OCI-LY3 (cell line): ENCODE results near the gene INKA1.
"Not testable (repeated sequence)": the region's sequence is repeated elsewhere in the genome, so short reads cannot be mapped to it uniquely, and the experiment has no call there.

Experiments
- H2AFZ ChIP-seq: fragments of 200-600, 300-600 bp; shearing (Covaris generic); 2 replicates; pipeline ENCODE4 v1.6.0; 2014; ENCODE audit warnings: antibody characterized with exemption, low read depth, low read length
- H3K27ac ChIP-seq: fragments of 200-600, 300-600 bp; sonication (generic); 2 replicates; pipeline ENCODE4 v1.5.1; 2014; ENCODE audit warnings: mild to moderate bottlenecking, low read length, moderate library complexity, mixed read lengths
- H3K27me3 ChIP-seq: fragments of 200-600, 300-600 bp; sonication (generic); 2 replicates; pipeline ENCODE4 v1.6.1; 2014; ENCODE audit warnings: low read depth, low read length, mixed read lengths
- H3K36me3 ChIP-seq: fragments of 200-600, 300-600 bp; sonication (generic); replicated peaks from 2 replicates; pipeline ENCODE3; 2014; ENCODE audit warnings: low read depth, low read length, mixed read lengths
- H3K4me1 ChIP-seq: fragments of 300-600, 200-600 bp; sonication (generic); 2 replicates; pipeline ENCODE4 v1.6.1; 2014; ENCODE audit warnings: low read length, mixed read lengths
- H3K4me2 ChIP-seq: fragments of 200-600, 300-600 bp; sonication (generic); 2 replicates; pipeline ENCODE4 v1.6.1; 2014; ENCODE audit warnings: low read length, mixed read lengths
- H3K4me3 ChIP-seq: fragments of 300-600, 200-600 bp; sonication (generic); 2 replicates; pipeline ENCODE4 v1.5.1; 2014; ENCODE audit warnings: antibody characterized with exemption, mild to moderate bottlenecking, low read length, moderate library complexity
- H3K79me2 ChIP-seq: fragments of 300-600, 200-600 bp; shearing (Covaris generic); 2 replicates; pipeline ENCODE4 v1.6.1; 2014; ENCODE audit warnings: mild to moderate bottlenecking, low read length, mixed read lengths
- H3K9ac ChIP-seq: fragments of 300-600, 200-600 bp; shearing (Covaris generic); 2 replicates; pipeline ENCODE4 v1.6.0; 2014; ENCODE audit warnings: mild to moderate bottlenecking, low read length, moderate library complexity
- H3K9me3 ChIP-seq: fragments of 200-600, 300-600 bp; shearing (Covaris generic); 2 replicates; pipeline ENCODE4 v1.6.1; 2014; ENCODE audit warnings: low read length, mixed read lengths; ENCODE audit not compliant: insufficient read depth
- H4K20me1 ChIP-seq: fragments of 200-600, 300-600 bp; sonication (generic); 2 replicates; pipeline ENCODE4 v1.6.1; 2016; ENCODE audit warnings: low read length, mixed read lengths; ENCODE audit not compliant: insufficient read depth
- EZH2phosphoT487 ChIP-seq: fragments of 200-600 bp; shearing (Covaris generic); IDR thresholded peaks from 2 replicates; pipeline ENCODE4 v1.6.1; 2018; ENCODE audit warnings: antibody characterized with exemption, mixed run types, low read depth
- TF ChIP-seq, protein P1 (sequence below): fragments of 200-600, 300-600 bp; sonication (generic); IDR thresholded peaks from 2 replicates; pipeline ENCODE4 v1.5.1; 2014; ENCODE audit warnings: antibody characterized with exemption, low read length, low read depth

The INKA1 gene

DNA sequence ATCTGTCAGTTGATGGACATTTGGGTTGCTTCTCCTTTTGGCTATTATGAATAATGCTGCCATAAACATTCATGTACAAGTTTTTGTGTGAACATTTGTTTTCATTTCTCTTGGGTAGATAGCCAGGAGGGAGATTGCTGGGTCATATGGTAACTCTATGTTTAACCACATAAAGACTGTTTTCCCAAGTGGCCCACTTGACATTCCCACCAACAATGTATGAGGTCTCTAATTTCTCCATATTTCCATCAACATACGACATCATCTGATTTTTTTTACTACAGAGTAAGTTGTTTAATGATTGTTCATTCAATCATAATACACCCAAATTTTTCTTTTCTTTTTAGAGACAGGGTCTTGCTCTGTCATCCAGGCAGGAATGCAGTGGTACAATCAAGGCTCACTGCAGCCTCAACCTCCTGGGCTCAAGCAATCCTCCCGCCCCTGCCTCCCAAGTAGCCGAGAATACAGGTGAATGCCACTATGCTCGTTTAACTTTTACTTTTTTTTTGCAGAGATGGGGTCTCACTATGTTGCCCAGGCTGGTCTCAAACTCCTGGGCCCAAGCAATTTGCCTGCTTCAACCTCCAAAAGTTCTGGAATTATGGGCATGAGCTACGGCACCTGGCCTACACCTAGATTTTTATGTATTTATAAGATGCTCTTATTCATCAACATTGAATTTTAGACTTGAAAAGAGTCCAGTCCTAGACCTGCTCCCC lies 23.5 kb upstream of the INKA1 start:
- Histone ChIP-seq H3K27ac (no peak overlapping the region), H3K36me3 (peaks cover 31% of the 10 kb centered on the region), H3K27me3 (no peaks in the 10 kb centered on the region), H3K4me2 (no peak overlapping the region), H4K20me1 (peaks cover 23% of the 10 kb centered on the region), H3K79me2 (peaks cover 79% of the 10 kb centered on the region), H3K4me1 (no peaks in the 10 kb centered on the region), H3K9ac (no peak overlapping the region), H3K9me3 (no peaks in the 10 kb centered on the region), H2AFZ (no peak overlapping the region), H3K4me3 (no peak overlapping the region)
- TF ChIP-seq EZH2phosphoT487: no peak
- TF ChIP-seq, protein P1, sequence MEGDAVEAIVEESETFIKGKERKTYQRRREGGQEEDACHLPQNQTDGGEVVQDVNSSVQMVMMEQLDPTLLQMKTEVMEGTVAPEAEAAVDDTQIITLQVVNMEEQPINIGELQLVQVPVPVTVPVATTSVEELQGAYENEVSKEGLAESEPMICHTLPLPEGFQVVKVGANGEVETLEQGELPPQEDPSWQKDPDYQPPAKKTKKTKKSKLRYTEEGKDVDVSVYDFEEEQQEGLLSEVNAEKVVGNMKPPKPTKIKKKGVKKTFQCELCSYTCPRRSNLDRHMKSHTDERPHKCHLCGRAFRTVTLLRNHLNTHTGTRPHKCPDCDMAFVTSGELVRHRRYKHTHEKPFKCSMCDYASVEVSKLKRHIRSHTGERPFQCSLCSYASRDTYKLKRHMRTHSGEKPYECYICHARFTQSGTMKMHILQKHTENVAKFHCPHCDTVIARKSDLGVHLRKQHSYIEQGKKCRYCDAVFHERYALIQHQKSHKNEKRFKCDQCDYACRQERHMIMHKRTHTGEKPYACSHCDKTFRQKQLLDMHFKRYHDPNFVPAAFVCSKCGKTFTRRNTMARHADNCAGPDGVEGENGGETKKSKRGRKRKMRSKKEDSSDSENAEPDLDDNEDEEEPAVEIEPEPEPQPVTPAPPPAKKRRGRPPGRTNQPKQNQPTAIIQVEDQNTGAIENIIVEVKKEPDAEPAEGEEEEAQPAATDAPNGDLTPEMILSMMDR: no peak

DNA sequence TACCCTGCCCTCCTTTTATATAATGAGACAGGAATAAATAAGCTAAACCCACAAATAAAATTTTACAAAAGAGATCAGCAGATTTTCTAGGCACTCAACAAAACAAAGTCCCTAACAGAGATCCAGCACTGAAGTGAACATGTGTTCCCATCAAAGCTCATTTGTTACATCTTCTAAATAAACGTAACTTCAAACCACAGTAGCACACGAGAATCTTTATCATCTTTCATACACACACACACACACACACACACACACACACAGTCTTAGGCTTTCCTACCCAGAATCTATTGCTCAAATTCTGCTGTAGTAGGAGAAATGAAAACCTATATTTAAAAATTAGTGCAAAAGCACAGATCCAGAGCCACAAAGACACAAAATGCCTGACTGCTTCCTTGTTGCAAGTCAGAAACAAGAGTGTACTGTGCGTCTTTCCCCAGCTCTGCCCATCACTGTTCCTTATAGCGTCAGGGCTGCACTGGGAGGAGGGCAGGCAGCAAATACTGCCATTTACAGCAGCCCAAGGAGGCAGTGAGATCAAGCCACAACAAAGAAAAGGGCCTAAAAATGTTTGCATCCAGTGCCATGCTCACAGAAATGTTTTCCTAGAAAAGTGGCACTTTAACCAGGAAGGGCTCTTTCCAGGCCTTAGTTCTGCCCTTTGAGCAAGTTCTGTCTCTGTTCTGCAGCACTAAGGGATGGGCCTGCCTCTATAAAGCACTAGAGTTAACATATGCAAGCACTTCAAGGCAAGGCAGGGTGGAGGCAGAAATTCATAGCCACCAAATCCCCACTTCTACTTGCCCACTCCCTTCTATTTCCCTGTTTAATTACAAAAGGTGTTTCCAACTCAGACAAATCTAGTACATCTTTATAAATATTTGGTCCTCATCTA lies 22.7 kb upstream of the INKA1 start:
- no peak for TF ChIP-seq EZH2phosphoT487
- TF ChIP-seq, protein P1: no peak
- H4K20me1 ChIP-seq: peaks cover 18% of the 10 kb centered on the region
- no peak overlapping the region for H3K27ac ChIP-seq
- H3K9ac ChIP-seq: no peak overlapping the region
- peaks cover 4% of the 10 kb centered on the region for H3K4me1 ChIP-seq
- no peak overlapping the region for H2AFZ ChIP-seq
- peaks cover 81% of the 10 kb centered on the region for H3K79me2 ChIP-seq
- H3K4me3 ChIP-seq: no peak overlapping the region
- no peak overlapping the region for H3K4me2 ChIP-seq
- no peaks in the 10 kb centered on the region for H3K27me3 ChIP-seq
- H3K36me3 ChIP-seq: peaks cover 30% of the 10 kb centered on the region
- no peaks in the 10 kb centered on the region for H3K9me3 ChIP-seq

DNA sequence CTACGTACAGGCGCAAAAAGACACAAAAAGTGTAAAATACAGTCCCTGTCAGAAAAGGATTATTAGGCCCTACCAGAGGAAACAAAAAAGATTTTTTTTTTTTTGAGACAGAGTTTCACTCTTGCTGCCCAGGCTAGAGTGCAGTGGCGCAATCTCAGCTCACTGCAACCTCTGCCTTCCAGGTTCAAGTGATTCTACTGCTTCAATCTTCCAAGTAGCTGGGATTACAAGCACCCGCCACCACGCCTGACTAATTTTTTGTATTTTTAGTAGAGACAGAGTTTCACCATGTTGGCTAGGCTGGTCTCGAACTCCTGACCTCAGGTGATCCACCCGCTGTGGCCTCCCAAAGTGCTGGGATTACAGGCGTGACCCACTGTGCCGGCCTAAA lies 22.1 kb upstream of the INKA1 start:
- Histone ChIP-seq H3K36me3 (peaks cover 27% of the 10 kb centered on the region), H3K79me2 (peaks cover 82% of the 10 kb centered on the region), H4K20me1 (peaks cover 17% of the 10 kb centered on the region)
- not testable (repeated sequence) for H3K27me3 ChIP-seq, H3K9ac ChIP-seq, H3K27ac ChIP-seq, H3K4me3 ChIP-seq, H3K9me3 ChIP-seq, H3K4me2 ChIP-seq, H3K4me1 ChIP-seq, H2AFZ ChIP-seq

DNA sequence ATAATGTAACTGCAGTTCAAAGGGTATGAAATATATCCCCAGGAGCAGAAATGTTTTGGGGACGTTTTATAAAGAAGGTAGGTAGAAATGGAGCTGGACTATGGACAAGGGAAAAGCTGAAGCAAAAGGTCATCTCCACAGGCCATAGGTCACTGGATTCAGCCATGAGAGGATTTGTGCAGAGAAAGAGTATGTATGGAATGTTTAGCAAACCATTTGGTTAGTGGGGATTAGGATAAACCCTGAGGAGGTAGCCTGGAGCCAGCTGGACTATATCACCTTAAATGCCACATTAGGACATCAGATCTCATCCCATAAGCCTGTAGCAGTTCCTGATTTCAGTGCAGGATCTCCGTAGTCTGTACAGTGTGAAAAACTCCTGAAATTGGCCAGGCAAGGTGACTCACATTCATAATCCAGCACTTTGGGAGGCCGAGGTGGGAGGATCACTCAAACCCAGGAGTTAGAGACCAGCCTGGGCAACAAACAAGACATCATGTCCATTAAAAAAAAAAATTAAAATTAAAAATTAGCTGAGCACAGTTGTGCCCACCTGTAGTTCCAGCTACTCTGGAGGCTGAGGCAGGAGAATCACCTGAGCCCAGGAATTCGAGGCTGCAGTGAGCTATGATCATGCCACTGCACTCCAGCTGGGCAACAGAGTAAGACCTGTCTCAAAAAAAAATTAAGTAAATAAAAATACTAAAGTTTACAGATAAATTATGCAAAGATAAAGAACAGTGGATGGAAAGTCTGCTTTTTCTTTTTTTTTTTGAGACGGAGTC lies 21.5 kb upstream of the INKA1 start:
- Histone ChIP-seq H4K20me1 (peaks cover 17% of the 10 kb centered on the region), H3K27ac (no peak overlapping the region), H3K79me2 (peaks cover 80% of the 10 kb centered on the region), H2AFZ (no peak overlapping the region), H3K9ac (no peak overlapping the region), H3K4me1 (peaks cover 8% of the 10 kb centered on the region), H3K27me3 (no peaks in the 10 kb centered on the region), H3K4me2 (no peak overlapping the region), H3K4me3 (no peak overlapping the region), H3K36me3 (peaks cover 26% of the 10 kb centered on the region), H3K9me3 (no peaks in the 10 kb centered on the region)
- TF ChIP-seq EZH2phosphoT487: no peak
- TF ChIP-seq, protein P1: no peak

DNA sequence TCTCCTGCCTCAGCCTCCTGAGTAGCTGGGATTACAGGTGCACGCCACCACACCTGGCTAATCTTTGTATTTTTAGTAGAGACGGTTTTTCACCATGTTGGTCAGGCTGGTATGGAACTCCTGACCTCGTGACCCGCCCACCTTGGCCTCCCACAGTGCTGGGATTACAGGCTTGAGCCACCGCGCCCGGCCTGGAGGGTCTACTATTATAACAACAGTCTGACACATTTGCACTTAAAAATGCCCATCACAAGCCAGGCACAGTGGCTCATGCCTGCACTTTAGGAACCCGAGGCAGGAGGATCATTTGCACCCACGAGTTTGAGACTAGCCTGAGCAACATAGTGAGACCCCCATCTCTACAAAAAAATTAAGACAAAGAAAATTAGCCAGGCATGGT lies 20.8 kb upstream of the INKA1 start:
- Histone ChIP-seq H3K4me1 (peaks cover 13% of the 10 kb centered on the region), H3K79me2 (peaks cover 74% of the 10 kb centered on the region)
- H3K9me3 ChIP-seq: not testable (repeated sequence)

More for the DNA sequence above, 20.8 kb upstream of the INKA1 start:
- not testable (repeated sequence) for H2AFZ ChIP-seq, H3K4me2 ChIP-seq, H3K27me3 ChIP-seq, H3K4me3 ChIP-seq, H3K9ac ChIP-seq, H3K27ac ChIP-seq
- Histone ChIP-seq H4K20me1 (peaks cover 17% of the 10 kb centered on the region), H3K36me3 (peaks cover 24% of the 10 kb centered on the region)
